ENCODE measurements around the gene TOM1L2.
A peak's percentile ranks its signal among the peaks of the same experiment; 100 is the strongest.
"Not testable (repeated sequence)": the region's sequence is repeated elsewhere in the genome, so short reads cannot be mapped to it uniquely, and the experiment has no call there.

TOM1L2 gene

GRCh38 chr17:17924857-17925250 lies 47.3 kb downstream of the TOM1L2 start:
- DNase-seq (ENCODE audit: low read depth, low spot score) = no peak

- DNase-seq (ENCODE audit: low read depth, low spot score) = no peak
Observed at GRCh38 chr17:17924131-17924856, 47.9 kb downstream of the TOM1L2 start.

- DNase-seq (ENCODE audit: low read depth, low spot score) = no peak
Observed at GRCh38 chr17:17922070-17922614, 50.1 kb downstream of the TOM1L2 start.

- peak; percentile 87 for DNase-seq (ENCODE audit: low read depth, low spot score)
Observed at GRCh38 chr17:17921192-17922069, 50.8 kb downstream of the TOM1L2 start.

- peak; percentile 61 for DNase-seq (ENCODE audit: low read depth, low spot score)
Observed at GRCh38 chr17:17919169-17920107, 52.8 kb downstream of the TOM1L2 start.

- no peak for DNase-seq (ENCODE audit: low read depth, low spot score)
Observed at GRCh38 chr17:17917394-17917793, 54.8 kb downstream of the TOM1L2 start.

- DNase-seq (ENCODE audit: low read depth, low spot score) = no peak
Observed at GRCh38 chr17:17915183-17915582, 57.0 kb downstream of the TOM1L2 start.

GRCh38 chr17:17913695-17914332 lies 58.4 kb downstream of the TOM1L2 start:
- no peak for DNase-seq (ENCODE audit: low read depth, low spot score)

- DNase-seq (ENCODE audit: low read depth, low spot score) = not testable (repeated sequence)
Observed at GRCh38 chr17:17912336-17912735, 59.9 kb downstream of the TOM1L2 start.

- no peak for DNase-seq (ENCODE audit: low read depth, low spot score)
Observed at GRCh38 chr17:17911001-17911613, 61.1 kb downstream of the TOM1L2 start.

GRCh38 chr17:17910060-17910459 lies 62.1 kb downstream of the TOM1L2 start:
- DNase-seq (ENCODE audit: low read depth, low spot score) = no peak

GRCh38 chr17:17909078-17909477 lies 63.1 kb downstream of the TOM1L2 start:
- DNase-seq (ENCODE audit: low read depth, low spot score) = no peak

GRCh38 chr17:17907469-17907868 lies 64.7 kb downstream of the TOM1L2 start:
- no peak for DNase-seq (ENCODE audit: low read depth, low spot score)

GRCh38 chr17:17906418-17907215 lies 65.6 kb downstream of the TOM1L2 start:
- no peak for DNase-seq (ENCODE audit: low read depth, low spot score)

GRCh38 chr17:17905036-17905320 lies 67.2 kb downstream of the TOM1L2 start:
- no peak for DNase-seq (ENCODE audit: low read depth, low spot score)

GRCh38 chr17:17904166-17905035 lies 67.8 kb downstream of the TOM1L2 start:
- no peak for DNase-seq (ENCODE audit: low read depth, low spot score)

- DNase-seq (ENCODE audit: low read depth, low spot score) = no peak
Observed at GRCh38 chr17:17902877-17903276, 69.3 kb downstream of the TOM1L2 start.

- DNase-seq (ENCODE audit: low read depth, low spot score) = no peak
Observed at GRCh38 chr17:17902376-17902775, 69.8 kb downstream of the TOM1L2 start.

All from iPS DF 19.7 (cell line).